ENCODE results near the gene SDSL. TPM values are rescaled to one million over a fixed set of nuclear protein-coding genes. Genes with fewer than 3 reads are reported as not detected.

The SDSL gene
- total and polyA plus RNA-seq, 9 donors, result 0.43 to 19.3 (median 3.7) TPM

DNA sequence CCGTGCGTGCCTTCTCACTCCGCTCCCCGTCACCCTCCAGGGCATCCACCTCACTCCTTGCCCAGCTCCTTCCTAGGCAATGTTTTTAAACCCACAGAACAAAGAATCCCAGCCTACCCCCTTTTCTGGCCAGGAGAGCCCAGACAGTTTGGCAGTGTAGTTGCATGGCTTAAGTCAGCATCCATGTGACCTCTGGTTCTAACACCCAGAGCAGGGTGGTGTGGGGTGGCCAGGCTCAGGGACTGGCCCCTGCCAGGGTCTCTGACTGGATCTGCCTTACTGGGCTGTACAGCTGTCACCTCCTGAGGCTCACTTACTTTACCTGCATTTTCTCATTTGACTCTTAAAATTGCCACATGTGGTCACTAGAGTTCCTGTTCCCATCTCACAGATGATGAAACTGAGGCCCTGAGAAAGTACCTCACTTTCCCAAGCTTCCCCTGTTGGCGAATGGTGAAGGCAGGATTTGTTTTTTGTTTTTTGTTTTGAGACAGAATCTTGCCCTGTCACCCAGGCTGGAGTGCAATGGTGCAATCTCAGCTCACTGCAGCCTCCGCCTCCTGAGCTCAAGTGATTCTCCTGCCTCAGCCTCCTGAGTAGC, 36.8 kb upstream of the SDSL start:
- Histone ChIP-seq H3K27ac (no peak overlapping the region), H3K27me3 (no peaks in the 10 kb centered on the region), H3K36me3 (no peaks in the 10 kb centered on the region), H3K4me1 (ENCODE audit: insufficient read depth) (no peaks in the 10 kb centered on the region), H3K9me3 (no peaks in the 10 kb centered on the region), H3K4me3 (no peak overlapping the region)
- no peak for DNase-seq
- 91 to 94% (median 92%) methylated on average over 6 of the region's 6 CpGs for WGBS, 3 donors
- TF ChIP-seq, protein P1, sequence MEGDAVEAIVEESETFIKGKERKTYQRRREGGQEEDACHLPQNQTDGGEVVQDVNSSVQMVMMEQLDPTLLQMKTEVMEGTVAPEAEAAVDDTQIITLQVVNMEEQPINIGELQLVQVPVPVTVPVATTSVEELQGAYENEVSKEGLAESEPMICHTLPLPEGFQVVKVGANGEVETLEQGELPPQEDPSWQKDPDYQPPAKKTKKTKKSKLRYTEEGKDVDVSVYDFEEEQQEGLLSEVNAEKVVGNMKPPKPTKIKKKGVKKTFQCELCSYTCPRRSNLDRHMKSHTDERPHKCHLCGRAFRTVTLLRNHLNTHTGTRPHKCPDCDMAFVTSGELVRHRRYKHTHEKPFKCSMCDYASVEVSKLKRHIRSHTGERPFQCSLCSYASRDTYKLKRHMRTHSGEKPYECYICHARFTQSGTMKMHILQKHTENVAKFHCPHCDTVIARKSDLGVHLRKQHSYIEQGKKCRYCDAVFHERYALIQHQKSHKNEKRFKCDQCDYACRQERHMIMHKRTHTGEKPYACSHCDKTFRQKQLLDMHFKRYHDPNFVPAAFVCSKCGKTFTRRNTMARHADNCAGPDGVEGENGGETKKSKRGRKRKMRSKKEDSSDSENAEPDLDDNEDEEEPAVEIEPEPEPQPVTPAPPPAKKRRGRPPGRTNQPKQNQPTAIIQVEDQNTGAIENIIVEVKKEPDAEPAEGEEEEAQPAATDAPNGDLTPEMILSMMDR (IDR thresholded peaks at IDR 0.05), result no peak
- TF ChIP-seq EP300 (IDR thresholded peaks at IDR 0.05) (no peak), POLR2A (IDR thresholded peaks at IDR 0.05) (no peak)
- intact Hi-C loops (cut with DNase I), result no loop called here

DNA sequence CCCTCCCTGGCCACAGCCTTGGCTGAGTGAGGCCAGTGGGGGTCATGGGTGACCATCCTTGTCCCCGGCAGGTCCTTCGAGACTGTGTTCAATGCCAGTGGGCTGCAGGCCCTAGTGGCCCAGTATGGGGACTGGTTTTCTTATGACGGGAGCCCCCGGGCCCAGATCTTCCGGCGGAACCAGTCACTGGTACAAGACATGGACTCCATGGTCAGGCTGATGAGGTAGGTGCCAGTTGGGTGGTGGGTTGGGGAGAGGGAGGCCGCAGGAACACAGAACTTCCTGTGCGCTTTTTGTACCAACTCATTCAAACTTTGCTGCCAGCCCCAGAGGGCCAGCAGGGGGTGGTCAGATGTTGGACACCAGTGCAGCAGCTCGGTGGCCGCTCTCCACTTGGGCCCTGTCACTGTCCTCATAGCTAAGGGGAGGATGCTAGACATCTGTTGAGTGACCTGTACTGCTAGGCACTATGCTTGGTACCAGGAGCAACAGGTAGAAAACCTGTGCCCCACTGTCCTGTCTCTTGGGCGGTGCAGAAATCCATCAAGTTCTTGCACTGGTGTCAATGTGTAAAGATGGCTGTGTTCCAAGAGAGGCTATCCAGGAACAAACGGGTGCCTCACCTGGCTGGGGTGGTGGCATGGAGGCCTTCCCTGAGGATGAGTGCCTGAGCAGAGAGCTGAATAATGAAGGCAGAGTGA, 35.2 kb upstream of the SDSL start:
- no peaks in the 10 kb centered on the region for H3K36me3 ChIP-seq
- 91 to 94% (median 91%) methylated on average over 12 of the region's 12 CpGs for WGBS, 3 donors

DNA sequence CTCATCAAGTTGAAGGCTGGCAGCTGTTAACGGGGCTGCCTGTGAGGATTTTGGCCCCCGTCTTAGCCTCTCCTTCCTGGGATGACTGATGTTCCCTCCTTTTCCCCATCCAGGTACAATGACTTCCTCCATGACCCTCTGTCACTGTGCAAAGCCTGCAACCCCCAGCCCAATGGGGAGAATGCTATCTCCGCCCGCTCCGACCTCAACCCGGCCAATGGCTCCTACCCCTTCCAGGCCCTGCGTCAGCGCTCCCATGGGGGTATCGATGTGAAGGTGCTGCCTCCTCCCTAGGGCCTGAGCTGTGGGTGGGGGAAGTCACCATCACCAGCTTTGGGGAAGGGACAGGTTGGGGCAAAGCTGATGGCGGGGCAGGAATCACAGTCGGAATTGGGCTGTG, 34.5 kb upstream of the SDSL start:
- no peak overlapping the region for H3K27ac ChIP-seq
- no peaks in the 10 kb centered on the region for H3K9me3 ChIP-seq
- no peak for DNase-seq
- H3K4me1 ChIP-seq (ENCODE audit: insufficient read depth), result no peaks in the 10 kb centered on the region
- no peaks in the 10 kb centered on the region for H3K27me3 ChIP-seq
- intact Hi-C loops (cut with DNase I), result no loop called here
- H3K36me3 ChIP-seq, result no peaks in the 10 kb centered on the region
- 84 to 93% (median 92%) methylated on average over 11 of the region's 11 CpGs for WGBS, 3 donors
- no peak for TF ChIP-seq POLR2A (IDR thresholded peaks at IDR 0.05)
- TF ChIP-seq EP300 (IDR thresholded peaks at IDR 0.05), result no peak
- H3K4me3 ChIP-seq, result no peak overlapping the region

More for the DNA sequence above, 35.2 kb upstream of the SDSL start:
- no peak overlapping the region for H3K27ac ChIP-seq
- no peaks in the 10 kb centered on the region for H3K27me3 ChIP-seq
- H3K9me3 ChIP-seq, result no peaks in the 10 kb centered on the region
- H3K4me1 ChIP-seq (ENCODE audit: insufficient read depth), result no peaks in the 10 kb centered on the region
- no peak for DNase-seq
- intact Hi-C loops (cut with DNase I), result no loop called here
- no peak for TF ChIP-seq POLR2A (IDR thresholded peaks at IDR 0.05)
- H3K4me3 ChIP-seq, result no peak overlapping the region

DNA sequence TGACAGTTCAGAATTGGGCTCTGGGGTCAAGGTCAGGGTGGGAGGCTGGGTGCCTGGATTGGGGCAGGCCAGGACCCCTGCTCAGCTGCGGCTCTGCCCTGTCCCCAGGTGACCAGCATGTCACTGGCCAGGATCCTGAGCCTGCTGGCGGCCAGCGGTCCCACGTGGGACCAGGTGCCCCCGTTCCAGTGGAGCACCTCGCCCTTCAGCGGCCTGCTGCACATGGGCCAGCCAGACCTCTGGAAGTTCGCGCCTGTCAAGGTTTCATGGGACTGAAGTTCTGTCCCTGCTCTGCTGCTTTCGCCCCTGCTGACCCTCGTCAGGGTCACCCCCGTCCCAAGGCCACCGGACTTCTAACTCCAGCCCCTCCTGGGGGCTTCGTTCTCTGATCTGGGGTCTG, 33.8 kb upstream of the SDSL start:
- Histone ChIP-seq H3K4me1 (ENCODE audit: insufficient read depth) (no peaks in the 10 kb centered on the region), H3K9me3 (no peaks in the 10 kb centered on the region), H3K27ac (no peak overlapping the region), H3K4me3 (no peak overlapping the region), H3K27me3 (no peaks in the 10 kb centered on the region), H3K36me3 (no peaks in the 10 kb centered on the region)
- intact Hi-C loops (cut with DNase I), result no loop called here
- WGBS, 3 donors, result 85 to 91% (median 88%) methylated on average over 14 of the region's 14 CpGs
- DNase-seq, result no peak
- TF ChIP-seq POLR2A (IDR thresholded peaks at IDR 0.05) (no peak), EP300 (IDR thresholded peaks at IDR 0.05) (no peak)
- TF ChIP-seq, protein P1 (IDR thresholded peaks at IDR 0.05), result no peak

DNA sequence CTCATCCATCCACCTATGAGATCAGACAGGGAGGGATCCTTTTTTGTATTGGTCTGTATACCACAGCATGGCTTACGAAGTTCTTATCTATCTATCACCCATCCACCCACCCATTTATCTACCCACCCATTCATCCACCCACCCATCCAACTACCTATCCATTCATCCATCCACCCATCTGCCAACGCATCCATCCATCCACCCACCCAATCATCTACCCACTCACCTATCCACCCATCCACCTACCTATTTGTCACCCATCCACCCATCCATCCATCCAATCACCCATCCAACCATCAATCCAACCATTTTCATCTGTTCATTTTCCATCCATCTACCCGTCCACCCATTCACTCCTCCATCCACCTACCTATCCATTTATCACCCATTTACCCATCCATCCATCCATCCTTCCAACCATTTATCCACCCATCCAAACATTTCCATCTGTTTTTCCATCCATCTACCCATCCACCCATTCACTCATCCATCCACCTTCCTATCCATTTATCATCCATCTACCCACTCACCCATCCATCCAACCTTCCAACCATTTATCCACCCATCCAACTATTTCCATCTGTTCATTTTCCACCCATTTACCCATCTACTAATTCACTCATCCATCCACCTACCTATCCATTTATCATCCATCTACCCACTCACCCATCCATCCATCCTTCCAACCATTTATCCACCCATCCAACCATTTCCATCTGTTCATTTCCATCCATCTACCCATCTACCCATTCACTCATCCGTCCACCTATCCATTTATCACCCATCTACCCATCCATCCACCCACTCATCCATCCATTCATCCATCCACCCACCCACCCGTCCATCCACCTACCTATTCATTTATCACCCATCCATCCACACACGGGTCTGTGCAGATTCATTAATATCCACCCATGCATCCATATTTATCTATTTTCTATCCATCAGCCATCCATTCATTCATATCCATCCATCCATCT, 31.8 kb upstream of the SDSL start:
- no peak for DNase-seq
- Histone ChIP-seq H3K4me3 (no peak overlapping the region), H3K9me3 (no peaks in the 10 kb centered on the region), H3K4me1 (ENCODE audit: insufficient read depth) (no peaks in the 10 kb centered on the region), H3K36me3 (no peaks in the 10 kb centered on the region), H3K27ac (no peak overlapping the region), H3K27me3 (no peaks in the 10 kb centered on the region)
- intact Hi-C loops (cut with DNase I), result no loop called here
- TF ChIP-seq POLR2A (IDR thresholded peaks at IDR 0.05), result no peak
- TF ChIP-seq, protein P1 (IDR thresholded peaks at IDR 0.05), result no peak
- no peak for TF ChIP-seq EP300 (IDR thresholded peaks at IDR 0.05)
- WGBS, 3 donors, result 81 to 92% (median 89%) methylated on average over 6 of the region's 6 CpGs
